A673 (cell line): ENCODE results near the gene SLC50A1. TPM values are rescaled to one million over a fixed set of nuclear protein-coding genes. Genes with fewer than 3 reads are reported as not detected.

Experiments
- BruUV-seq: library from RNA; stranded (reverse); fragments of 400-500 nt; replicated peaks from 2 replicates; lab custom pipeline; 2021; lab: Mats Ljungman, UMichigan
- CTCF ChIA-PET: fragments of 300-600 bp; sonication (Branson Sonifier 250); formaldehyde crosslinking; loops from one replicate; lab custom pipeline; 2022; ENCODE audit warnings: antibody characterized with exemption; lab: Charles Lee
- POLR2A ChIA-PET: fragments of 300-600 bp; sonication (Branson Sonifier 250); formaldehyde crosslinking; loops from one replicate; lab custom pipeline; 2022; ENCODE audit warnings: antibody characterized with exemption; ENCODE audit not compliant: low non-redundant PET; lab: Charles Lee
- DNase-seq: peaks from one replicate; pipeline ENCODE4 v3.0.0-alpha.2; 2015; ENCODE audit warnings: low spot score
- H3K27ac ChIP-seq: fragments of 200-600 bp; sonication (generic); 2 replicates; pipeline ENCODE4 v1.5.1; 2016; ENCODE audit warnings: mixed run types, low read depth, mild to moderate bottlenecking, mixed read lengths, antibody characterized with exemption, low read length; ENCODE audit not compliant: poor library complexity, severe bottlenecking
- H3K27me3 ChIP-seq: fragments of 200-600 bp; sonication (generic); replicated peaks from 2 replicates; pipeline ENCODE4 v1.6.1; 2017; ENCODE audit warnings: mixed run types, low read depth, mild to moderate bottlenecking, mixed read lengths, antibody characterized with exemption, low read length; ENCODE audit not compliant: insufficient read depth, poor library complexity
- H3K36me3 ChIP-seq: fragments of 200-600 bp; sonication (generic); 2 replicates; pipeline ENCODE4 v1.6.1; 2016; ENCODE audit warnings: mixed run types, mild to moderate bottlenecking, mixed read lengths, antibody characterized with exemption, low read length; ENCODE audit not compliant: insufficient read depth, poor library complexity, severe bottlenecking
- H3K4me1 ChIP-seq: fragments of 200-600 bp; sonication (generic); 2 replicates; pipeline ENCODE4 v1.6.1; 2017; ENCODE audit warnings: mixed run types, mild to moderate bottlenecking, mixed read lengths, antibody characterized with exemption, low read length; ENCODE audit not compliant: insufficient read depth, poor library complexity, severe bottlenecking
- H3K4me3 ChIP-seq: fragments of 200-600 bp; sonication (generic); 2 replicates; pipeline ENCODE4 v1.5.1; 2016; ENCODE audit warnings: low read depth, mixed run types, mild to moderate bottlenecking, mixed read lengths, low read length; ENCODE audit not compliant: poor library complexity, severe bottlenecking
- H3K9me3 ChIP-seq: fragments of 200-600 bp; sonication (generic); 2 replicates; pipeline ENCODE4 v1.6.1; 2016; ENCODE audit warnings: mixed run types, low read depth, mild to moderate bottlenecking, mixed read lengths, antibody characterized with exemption, low read length; ENCODE audit not compliant: poor library complexity, severe bottlenecking
- EZH2 ChIP-seq: fragments of 200-600 bp; sonication (generic); IDR thresholded peaks from 2 replicates; pipeline ENCODE4 v1.6.1; 2017; ENCODE audit warnings: borderline replicate concordance, low read depth, mild to moderate bottlenecking, mixed read lengths, antibody characterized with exemption, low read length; ENCODE audit not compliant: poor library complexity, severe bottlenecking
- intact Hi-C: fragments of 100-400 bp; cut with micrococcal nuclease; formaldehyde crosslinking; loops from one replicate; pipeline ENCODE4 v1.10.0; 2022; ENCODE audit not compliant: unreplicated experiment
- total RNA-seq: library from RNA; stranded (reverse); gene quantifications from 2 replicates; pipeline ENCODE4 v1.2.3, GENCODE V29; 2021
- TF ChIP-seq, protein P1 (sequence below): fragments of 300-800, 200-600 bp; sonication (generic); conservative IDR thresholded peaks from 2 replicates; pipeline ENCODE4 v1.5.1; 2017; ENCODE audit warnings: low read depth, mild to moderate bottlenecking, antibody characterized with exemption, low read length, moderate library complexity, mixed read lengths

Gene SLC50A1
- total RNA-seq, 1 experiment from 2014 or later = 30.3 TPM

DNA sequence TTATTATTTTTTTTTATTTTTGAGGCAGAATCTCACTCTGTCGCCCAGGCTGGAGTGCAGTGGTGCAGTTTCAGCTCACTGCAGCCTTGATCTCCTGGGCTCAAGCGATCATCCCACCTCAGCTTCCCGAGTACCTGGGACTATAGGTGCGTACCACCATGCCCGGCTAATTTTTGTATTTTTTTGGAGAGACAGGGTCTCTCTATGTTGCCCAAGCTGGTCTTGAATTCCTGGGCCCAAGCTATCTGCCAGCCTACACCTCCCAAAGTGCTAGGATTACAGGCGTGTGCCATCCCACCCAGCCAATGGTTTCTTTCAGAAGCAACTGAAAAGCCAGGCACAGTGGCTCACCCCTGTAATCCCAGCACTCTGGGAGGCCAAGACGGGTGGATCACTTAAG is 35.2 kb downstream of the SLC50A1 start:
- ChIA-PET POLR2A (interaction anchor here (0.7 kb wide), 1 partner anchor 538 kb away, joined by 5 read pairs; no protein-coding TSS in a partner anchor), CTCF (interaction anchor here (0.5 to 5.3 kb wide), 3 partner anchors 23 to 80 kb away, joined by 15 to 89 read pairs (median 45); no protein-coding TSS in a partner anchor)
- no peaks in the 10 kb centered on the region for H3K27me3 ChIP-seq
- H3K4me1 ChIP-seq = peaks cover 29% of the 10 kb centered on the region
- TF ChIP-seq EZH2 = no peak
- H3K27ac ChIP-seq = no peak overlapping the region
- no TSS peak for BruUV-seq
- intact Hi-C loops = loop anchor here (10.0 kb wide), 2 partner anchors 154 to 424 kb away; partner anchors contain the start of gene RUSC1
- H3K9me3 ChIP-seq = no peaks in the 10 kb centered on the region
- H3K36me3 ChIP-seq = peaks cover 7% of the 10 kb centered on the region
- H3K4me3 ChIP-seq = no peak overlapping the region
- DNase-seq = no peak

DNA sequence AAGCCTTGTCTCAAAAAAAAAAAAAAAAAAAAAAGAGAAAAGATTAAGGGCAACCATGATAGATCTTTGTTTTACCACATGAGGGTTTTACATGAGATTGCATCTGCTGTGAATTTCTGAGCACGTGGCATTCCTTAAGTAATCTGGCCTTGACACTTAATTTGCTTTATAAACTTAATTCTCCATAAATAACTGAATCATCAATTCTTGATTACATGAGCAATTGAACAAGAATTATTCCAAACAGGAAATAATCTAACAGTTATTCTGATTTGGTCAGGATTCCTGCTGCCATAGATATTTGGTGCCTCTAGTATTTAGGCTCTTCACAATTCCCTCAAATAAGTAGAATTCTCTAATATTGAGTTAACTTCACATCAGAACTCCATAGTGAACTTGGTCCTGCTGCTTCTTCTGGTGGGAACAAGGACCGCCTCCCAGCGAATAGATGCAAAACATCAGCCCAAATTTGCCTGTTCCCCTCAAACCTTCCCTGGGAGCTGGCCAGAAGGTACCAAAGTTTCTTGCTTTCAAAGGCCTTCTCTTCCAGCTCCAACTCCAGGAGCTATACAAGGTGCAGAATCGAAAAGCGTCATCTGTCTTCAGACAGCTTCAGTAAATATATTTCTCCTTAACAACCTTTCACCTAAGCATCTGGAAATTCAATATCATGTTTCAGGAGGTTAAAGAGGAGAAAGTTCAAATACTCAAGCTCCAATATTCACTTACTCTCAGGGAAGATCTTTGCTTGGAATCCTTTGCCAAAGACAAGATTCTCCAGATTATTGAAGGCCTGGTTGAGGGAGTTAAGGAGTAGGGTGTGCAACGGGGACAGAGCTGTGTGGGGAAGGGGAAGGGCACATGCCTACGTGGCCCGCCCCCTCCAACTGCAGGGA is 36.4 kb downstream of the SLC50A1 start:
- Histone ChIP-seq H3K27me3 (no peaks in the 10 kb centered on the region), H3K4me3 (peak overlapping the region; percentile 86), H3K4me1 (peaks cover 24% of the 10 kb centered on the region), H3K9me3 (no peaks in the 10 kb centered on the region), H3K27ac (peak overlapping the region; percentile 90), H3K36me3 (peaks cover 7% of the 10 kb centered on the region)
- DNase-seq = no peak
- ChIA-PET POLR2A (no interaction called here), CTCF (interaction anchor here (0.5 to 3.8 kb wide), 4 partner anchors 35 to 407 kb away, joined by 3 to 45 read pairs (median 6); no protein-coding TSS in a partner anchor)
- TF ChIP-seq, protein P1, sequence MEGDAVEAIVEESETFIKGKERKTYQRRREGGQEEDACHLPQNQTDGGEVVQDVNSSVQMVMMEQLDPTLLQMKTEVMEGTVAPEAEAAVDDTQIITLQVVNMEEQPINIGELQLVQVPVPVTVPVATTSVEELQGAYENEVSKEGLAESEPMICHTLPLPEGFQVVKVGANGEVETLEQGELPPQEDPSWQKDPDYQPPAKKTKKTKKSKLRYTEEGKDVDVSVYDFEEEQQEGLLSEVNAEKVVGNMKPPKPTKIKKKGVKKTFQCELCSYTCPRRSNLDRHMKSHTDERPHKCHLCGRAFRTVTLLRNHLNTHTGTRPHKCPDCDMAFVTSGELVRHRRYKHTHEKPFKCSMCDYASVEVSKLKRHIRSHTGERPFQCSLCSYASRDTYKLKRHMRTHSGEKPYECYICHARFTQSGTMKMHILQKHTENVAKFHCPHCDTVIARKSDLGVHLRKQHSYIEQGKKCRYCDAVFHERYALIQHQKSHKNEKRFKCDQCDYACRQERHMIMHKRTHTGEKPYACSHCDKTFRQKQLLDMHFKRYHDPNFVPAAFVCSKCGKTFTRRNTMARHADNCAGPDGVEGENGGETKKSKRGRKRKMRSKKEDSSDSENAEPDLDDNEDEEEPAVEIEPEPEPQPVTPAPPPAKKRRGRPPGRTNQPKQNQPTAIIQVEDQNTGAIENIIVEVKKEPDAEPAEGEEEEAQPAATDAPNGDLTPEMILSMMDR = no peak
- TF ChIP-seq EZH2 = no peak
- BruUV-seq = no TSS peak
- intact Hi-C loops = loop anchor here (10.0 kb wide), 2 partner anchors 153 to 423 kb away; partner anchors contain the start of gene RUSC1

DNA sequence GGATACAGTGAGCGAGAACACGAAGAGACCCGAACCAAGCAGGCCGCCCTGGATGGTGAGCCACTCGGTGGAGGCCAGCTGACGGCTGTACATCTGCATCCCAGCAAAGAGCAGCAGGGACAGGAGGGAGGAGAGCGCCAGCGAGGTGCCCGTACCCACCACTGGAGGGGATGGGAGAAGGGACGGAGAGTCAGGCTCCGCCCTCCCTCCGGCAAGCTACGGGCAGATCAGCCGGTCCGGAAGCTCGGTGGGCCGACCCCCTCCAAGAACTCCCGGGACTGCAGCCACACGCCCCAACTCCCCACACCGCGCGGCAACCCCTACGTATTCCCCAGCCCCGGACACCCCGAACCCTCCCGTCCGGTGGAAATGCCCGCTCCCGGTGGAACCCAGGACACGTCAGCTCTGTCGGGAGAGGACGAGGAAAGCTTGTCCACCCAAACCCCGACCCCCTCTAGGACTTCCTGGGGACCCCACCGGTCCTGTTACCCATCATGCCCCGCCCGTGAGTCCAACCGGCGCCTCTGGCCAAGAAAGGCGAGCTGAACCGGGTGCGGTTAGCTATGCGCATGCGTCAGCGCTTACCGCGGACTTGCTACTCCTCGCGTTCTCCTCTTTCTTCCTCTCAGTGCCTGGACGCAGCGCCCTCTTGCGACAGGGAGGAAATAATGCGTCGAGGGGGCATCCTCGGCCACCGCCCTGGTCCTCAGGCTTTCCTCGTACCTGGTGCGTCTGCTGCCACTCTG is 37.3 kb downstream of the SLC50A1 start, which contains the start of gene KRTCAP2:
KRTCAP2 (minus strand) TSS at position 573 of the 746 bp plus-strand sequence; CDS start at position 493, 80 bp downstream.
- Histone ChIP-seq H3K27ac (peak within 1 kb of the TSS; percentile 90), H3K4me3 (peak within 1 kb of the TSS; percentile 86), H3K27me3 (no peaks in the 10 kb centered on the region), H3K36me3 (peaks cover 11% of the 10 kb centered on the region), H3K4me1 (peaks cover 24% of the 10 kb centered on the region), H3K9me3 (no peaks in the 10 kb centered on the region)
- intact Hi-C loops = loop anchor here (10.0 kb wide), 2 partner anchors 152 to 422 kb away; partner anchors contain the start of gene RUSC1
- peak; percentile 97 for DNase-seq
- CTCF ChIA-PET = interaction anchor here (0.5 to 3.9 kb wide), 12 partner anchors 8 to 772 kb away, joined by 3 to 45 read pairs (median 3); no protein-coding TSS in a partner anchor
- TF ChIP-seq, protein P1 = peak; percentile 99
- no peak for TF ChIP-seq EZH2
- BruUV-seq = TSS peak; percentile 69
- POLR2A ChIA-PET = no interaction called here
